ENCODE data around the gene MAMSTR. TPM values are rescaled to one million over a fixed set of nuclear protein-coding genes. Genes with fewer than 3 reads are reported as not detected.
"Not testable (repeated sequence)": the region's sequence is repeated elsewhere in the genome, so short reads cannot be mapped to it uniquely, and the experiment has no call there.

MAMSTR gene, protein sequence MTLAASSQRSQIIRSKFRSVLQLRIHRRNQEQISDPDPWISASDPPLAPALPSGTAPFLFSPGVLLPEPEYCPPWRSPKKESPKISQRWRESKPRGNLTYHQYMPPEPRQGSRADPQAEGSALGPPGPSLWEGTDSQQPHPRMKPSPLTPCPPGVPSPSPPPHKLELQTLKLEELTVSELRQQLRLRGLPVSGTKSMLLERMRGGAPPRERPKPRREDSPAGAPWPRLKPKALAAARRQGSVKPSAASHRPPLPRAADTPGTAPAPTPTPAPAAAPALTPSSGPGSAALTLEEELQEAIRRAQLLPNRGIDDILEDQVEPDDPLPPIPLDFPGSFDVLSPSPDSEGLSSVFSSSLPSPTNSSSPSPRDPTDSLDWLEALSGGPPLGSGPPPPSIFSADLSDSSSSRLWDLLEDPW
- 0.16 TPM in 1 of 2 replicates, not detected in the other for total RNA-seq (2014; rRNA removed; shearing (Covaris generic))

DNA sequence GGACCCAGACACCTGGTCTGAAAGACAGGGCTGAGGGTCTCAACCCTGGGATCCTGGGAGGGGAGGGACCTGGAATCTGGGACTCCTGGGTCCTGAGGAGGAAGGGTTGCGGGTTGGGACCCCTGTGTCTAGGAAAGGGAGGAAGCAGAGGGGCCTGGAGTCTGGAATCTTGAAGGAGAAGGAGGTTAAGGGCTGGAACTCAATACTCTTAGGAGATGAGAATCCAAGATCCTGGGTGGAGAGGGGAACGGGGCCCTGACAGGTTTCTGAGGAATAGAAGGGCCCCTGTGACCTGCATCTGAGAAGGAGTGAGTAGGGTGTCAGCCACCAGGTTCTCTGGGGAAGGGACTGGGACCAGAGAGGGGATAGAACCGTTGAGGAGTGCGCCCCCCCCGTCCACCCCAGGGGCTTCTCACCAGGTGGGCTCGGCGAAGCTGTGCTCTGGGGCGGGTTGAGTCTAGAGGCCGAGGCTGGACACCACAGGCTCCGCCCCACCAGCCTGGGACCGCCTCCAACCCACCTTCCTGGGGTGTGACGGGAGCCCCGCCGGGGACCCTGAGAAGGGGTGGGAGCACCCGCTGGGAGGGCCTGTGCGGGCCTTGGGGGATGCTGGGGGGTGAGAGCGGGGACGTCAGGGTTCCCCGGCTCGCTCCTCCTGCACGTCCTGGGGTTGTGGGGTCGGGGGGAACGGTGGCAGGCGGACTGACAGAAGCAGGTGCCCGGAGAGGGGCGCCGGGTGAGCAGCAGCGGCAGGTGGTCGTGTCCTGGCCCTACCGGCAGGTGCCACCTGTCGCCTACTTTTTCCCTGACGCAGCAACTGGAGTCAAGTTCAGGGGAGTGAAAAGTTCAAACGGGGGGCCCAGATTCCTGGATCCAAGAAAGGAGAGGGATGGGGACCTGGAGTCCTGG is at the start of gene MAMSTR:
MAMSTR (minus strand) TSS at position 463 of the 909 bp plus-strand sequence. CDS start 694 bp downstream, outside the sequence.
- Histone ChIP-seq H3K9me3 (replicated peaks) (no peaks in the 10 kb centered on the region), H3K36me3 (no peaks in the 10 kb centered on the region), H3K27me3 (replicated peaks) (no peaks in the 10 kb centered on the region), H3K4me1 (replicated peaks) (peaks cover 16% of the 10 kb centered on the region), H3K27ac (peak within 1 kb of the TSS; percentile 83), H3K4me3 (peak within 1 kb of the TSS; percentile 53)
- no peak for DNase-seq (ENCODE audit: low read depth in 1 of 2, low spot score in 2 of 2)

DNA sequence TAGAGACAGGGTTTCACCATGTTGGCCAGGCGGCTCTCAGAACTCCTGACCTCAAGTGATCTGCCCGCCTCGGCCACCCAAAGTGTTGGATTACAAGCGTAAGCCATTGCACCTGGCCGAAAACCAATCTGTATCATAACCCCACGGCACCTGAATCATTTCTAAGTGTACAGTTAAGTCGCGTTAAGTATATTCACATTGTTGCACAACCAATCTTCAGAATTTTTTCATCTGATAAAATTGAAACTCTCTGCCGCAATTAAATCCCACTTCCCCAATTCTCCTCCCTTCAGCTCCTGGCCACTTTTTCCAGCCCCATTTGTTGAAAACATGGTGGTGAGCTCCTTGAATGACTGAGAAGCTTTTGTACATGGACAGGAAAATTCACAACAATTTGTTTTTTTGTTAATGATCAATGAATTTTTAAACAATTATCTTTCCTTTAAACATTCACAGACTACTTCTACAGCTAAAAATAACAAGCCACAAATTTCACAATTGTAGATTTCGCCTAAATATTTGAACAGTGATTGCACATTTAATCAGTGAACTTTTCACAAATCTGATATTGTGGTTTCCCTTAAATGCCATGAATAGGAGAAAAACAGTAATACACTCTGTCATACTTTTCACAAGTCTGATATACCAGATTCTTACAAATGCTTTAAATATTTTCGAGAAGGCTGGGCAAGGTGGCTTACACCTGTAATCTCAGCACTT is 49.6 kb upstream of the MAMSTR start:
- no peaks in the 10 kb centered on the region for H3K9me3 ChIP-seq (replicated peaks)
- H3K27me3 ChIP-seq (replicated peaks): peaks cover 21% of the 10 kb centered on the region
- H3K27ac ChIP-seq: no peak overlapping the region
- H3K36me3 ChIP-seq: no peaks in the 10 kb centered on the region
- H3K4me1 ChIP-seq (replicated peaks): peaks cover 5% of the 10 kb centered on the region
- no peak for DNase-seq (ENCODE audit: low read depth in 1 of 2, low spot score in 2 of 2)
- H3K4me3 ChIP-seq: no peak overlapping the region

DNA sequence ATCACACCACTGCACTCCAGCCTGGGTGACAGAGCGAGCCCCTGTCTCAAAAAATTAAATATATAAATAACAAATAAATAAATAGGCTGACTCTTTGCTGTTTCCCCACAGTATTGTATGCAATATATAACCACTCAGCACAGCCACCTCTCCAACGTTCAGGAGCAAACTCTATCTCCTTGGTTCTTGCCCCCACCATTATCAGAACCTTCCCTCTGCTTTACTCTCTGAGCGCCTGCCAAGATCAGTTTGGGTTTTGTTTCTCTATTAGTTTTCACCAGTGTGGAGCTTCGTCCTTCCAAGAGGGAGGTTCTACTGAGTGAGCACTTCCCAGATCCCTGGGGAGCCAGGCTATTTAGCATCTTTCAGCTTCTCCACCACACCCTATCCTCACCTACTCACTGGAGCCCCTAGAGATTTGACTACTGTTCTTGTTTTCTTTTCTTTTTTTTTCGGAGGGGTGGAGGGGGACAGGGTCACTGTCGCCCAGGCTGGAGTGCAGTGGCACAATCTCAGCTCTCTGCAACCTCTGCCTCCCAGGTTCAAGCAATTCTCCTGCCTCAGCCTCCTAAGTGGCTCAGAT is 48.7 kb upstream of the MAMSTR start:
- H3K36me3 ChIP-seq; H3K27ac ChIP-seq; DNase-seq (ENCODE audit: low read depth in 1 of 2, low spot score in 2 of 2); H3K9me3 ChIP-seq (replicated peaks); H3K4me1 ChIP-seq (replicated peaks); H3K4me3 ChIP-seq: not testable (repeated sequence)
- H3K27me3 ChIP-seq (replicated peaks): peaks cover 24% of the 10 kb centered on the region

DNA sequence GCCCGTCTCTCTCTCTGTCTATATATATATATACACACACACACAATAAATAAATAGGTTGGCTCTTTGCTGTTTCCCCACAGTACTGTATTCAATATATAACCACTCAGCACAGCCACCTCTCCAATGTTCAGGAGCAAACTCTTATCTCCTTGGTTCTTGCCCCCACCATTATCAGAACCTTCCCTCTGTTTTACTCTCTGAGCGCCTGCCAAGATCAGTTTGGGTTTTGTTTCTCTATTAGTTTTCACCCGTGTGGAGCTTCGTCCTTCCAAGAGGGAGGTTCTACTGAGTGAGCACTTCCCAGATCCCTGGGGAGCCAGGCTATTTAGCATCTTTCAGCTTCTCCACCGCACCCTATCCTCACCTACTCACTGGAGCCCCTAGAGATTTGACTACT is 46.3 kb upstream of the MAMSTR start:
- H3K4me1 ChIP-seq (replicated peaks); H3K27ac ChIP-seq; DNase-seq (ENCODE audit: low read depth in 1 of 2, low spot score in 2 of 2); H3K36me3 ChIP-seq; H3K9me3 ChIP-seq (replicated peaks); H3K4me3 ChIP-seq: not testable (repeated sequence)
- H3K27me3 ChIP-seq (replicated peaks): peaks cover 35% of the 10 kb centered on the region

DNA sequence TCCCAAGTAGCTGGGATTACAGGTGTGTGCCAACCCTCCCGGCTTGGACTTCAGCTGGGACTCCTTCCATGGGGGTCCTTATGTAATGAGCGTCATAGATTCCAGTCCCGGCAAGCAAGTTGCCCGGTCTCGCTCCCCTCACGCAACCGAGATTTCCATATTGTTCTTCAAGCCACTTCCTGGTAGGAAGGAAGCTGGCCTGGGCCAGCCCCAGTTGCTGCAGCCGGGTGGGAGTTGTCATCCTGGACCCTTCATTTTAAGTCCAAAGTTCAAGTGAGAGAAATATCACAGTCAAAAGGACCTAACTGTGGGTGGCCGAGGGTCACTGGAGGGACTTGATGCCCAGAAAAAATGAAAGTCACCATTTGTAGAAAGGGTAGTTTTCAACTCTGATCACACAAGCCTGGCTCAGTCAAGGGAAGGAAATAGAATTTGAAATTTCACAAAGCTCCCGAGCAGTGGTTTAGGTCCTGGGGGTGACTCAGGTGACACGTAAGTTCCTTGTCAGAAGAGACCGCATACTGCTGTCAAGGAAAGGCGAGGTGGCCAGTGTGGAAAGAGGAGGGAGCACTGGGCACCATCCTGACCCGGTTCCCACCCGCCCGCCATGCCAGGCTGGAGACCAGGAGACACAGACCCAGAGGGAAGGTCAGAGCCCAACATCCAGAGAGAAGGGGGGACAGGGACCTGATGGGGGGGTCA is 41.1 kb upstream of the MAMSTR start:
- Histone ChIP-seq H3K9me3 (replicated peaks) (no peaks in the 10 kb centered on the region), H3K27me3 (replicated peaks) (peaks cover 34% of the 10 kb centered on the region), H3K4me1 (replicated peaks) (no peaks in the 10 kb centered on the region), H3K4me3 (no peak overlapping the region), H3K36me3 (no peaks in the 10 kb centered on the region), H3K27ac (no peak overlapping the region)
- no peak for DNase-seq (ENCODE audit: low read depth in 1 of 2, low spot score in 2 of 2)

DNA sequence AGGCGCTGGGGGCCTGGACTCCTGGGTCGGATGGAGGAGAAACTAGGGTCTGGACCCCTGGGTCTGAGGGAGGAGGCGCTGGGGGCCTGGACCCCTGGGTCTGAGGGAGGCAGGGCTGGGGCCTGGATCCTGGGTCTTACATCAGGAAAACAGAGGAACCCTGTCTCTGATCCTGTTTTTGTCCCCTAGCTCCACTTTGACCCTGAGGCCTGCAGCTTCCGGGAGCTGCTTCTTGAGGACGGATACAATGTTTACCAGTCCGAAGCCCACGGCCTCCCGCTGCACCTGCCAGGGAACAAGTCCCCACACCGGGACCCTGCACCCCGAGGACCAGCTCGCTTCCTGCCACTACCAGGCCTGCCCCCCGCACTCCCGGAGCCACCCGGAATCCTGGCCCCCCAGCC is 38.2 kb upstream of the MAMSTR start:
- Histone ChIP-seq H3K4me1 (replicated peaks) (peaks cover 2% of the 10 kb centered on the region; the same call in 1 of the 2 replicates), H3K4me3 (no peak overlapping the region), H3K27ac (no peak overlapping the region), H3K27me3 (replicated peaks) (peaks cover 23% of the 10 kb centered on the region), H3K9me3 (replicated peaks) (no peaks in the 10 kb centered on the region), H3K36me3 (no peaks in the 10 kb centered on the region)
- no peak for DNase-seq (ENCODE audit: low read depth in 1 of 2, low spot score in 2 of 2)

DNA sequence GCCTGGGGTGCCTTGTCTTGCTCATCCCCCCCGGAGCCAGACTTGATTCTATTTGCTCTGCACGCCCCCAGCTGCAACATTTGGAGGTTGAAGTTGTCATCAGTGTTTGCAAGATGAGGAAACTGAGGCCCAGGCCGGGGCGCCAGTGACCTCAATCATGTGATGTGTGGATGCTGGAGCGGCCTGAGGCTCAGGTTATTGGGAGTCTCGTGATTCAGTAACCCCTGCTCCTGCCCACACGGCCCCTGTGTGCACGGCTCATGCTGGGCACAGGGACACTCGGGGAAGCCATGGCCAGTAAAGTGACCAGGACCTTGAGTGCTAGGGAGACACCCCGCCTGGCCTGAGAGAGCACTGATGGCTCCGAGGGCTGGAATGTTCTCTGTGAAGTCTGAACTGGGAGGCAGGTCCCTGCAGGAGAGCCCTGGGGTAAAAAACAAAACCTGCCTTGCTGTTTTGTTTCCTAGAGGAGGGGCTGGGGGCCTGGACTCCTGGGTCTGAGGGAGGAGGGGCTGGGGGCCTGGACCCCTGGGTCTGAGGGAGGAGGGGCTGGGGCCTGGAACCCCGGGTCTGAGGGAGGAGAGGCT is 37.7 kb upstream of the MAMSTR start:
- Histone ChIP-seq H3K27me3 (replicated peaks) (peaks cover 24% of the 10 kb centered on the region), H3K9me3 (replicated peaks) (no peaks in the 10 kb centered on the region)
- no peak for DNase-seq (ENCODE audit: low read depth in 1 of 2, low spot score in 2 of 2)

DNA sequence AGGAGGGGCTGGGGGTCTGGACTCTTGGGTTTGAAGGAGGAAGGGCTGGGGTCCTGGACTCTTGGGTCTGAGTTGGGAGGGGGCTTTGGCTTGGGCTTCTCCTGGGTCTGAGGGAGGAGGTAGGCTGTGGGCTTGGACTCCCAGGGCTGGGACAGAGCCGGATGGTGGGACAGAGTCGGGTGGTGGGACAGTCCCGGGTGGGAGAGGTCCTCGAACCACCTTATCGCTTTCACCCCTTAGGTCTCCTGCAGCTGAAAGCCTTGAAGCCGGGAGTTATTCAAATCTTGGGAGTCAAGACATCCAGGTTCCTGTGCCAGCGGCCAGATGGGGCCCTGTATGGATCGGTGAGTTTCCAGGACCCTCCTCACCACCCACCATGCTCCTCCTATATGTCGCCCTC is 37.2 kb upstream of the MAMSTR start:
- Histone ChIP-seq H3K9me3 (replicated peaks) (no peaks in the 10 kb centered on the region), H3K27me3 (replicated peaks) (peaks cover 26% of the 10 kb centered on the region), H3K4me1 (replicated peaks) (peaks cover 7% of the 10 kb centered on the region; the same call in 1 of the 2 replicates), H3K4me3 (no peak overlapping the region), H3K27ac (no peak overlapping the region), H3K36me3 (no peaks in the 10 kb centered on the region)
- no peak for DNase-seq (ENCODE audit: low read depth in 1 of 2, low spot score in 2 of 2)

More for the DNA sequence above, 37.7 kb upstream of the MAMSTR start:
- Histone ChIP-seq H3K36me3 (no peaks in the 10 kb centered on the region), H3K27ac (no peak overlapping the region), H3K4me3 (no peak overlapping the region), H3K4me1 (replicated peaks) (peaks cover 7% of the 10 kb centered on the region; the same call in 1 of the 2 replicates)

DNA sequence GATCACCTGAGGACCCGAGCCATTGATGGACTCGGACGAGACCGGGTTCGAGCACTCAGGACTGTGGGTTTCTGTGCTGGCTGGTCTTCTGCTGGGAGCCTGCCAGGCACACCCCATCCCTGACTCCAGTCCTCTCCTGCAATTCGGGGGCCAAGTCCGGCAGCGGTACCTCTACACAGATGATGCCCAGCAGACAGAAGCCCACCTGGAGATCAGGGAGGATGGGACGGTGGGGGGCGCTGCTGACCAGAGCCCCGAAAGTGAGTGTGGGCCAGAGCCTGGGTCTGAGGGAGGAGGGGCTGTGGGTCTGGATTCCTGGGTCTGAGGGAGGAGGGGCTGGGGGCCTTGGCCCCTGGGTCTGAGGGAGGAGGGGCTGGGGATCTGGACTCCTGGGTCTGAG is 36.7 kb upstream of the MAMSTR start:
- no peak overlapping the region for H3K27ac ChIP-seq
- H3K36me3 ChIP-seq: no peaks in the 10 kb centered on the region
- no peak for DNase-seq (ENCODE audit: low read depth in 1 of 2, low spot score in 2 of 2)
- no peak overlapping the region for H3K4me3 ChIP-seq
- H3K9me3 ChIP-seq (replicated peaks): no peaks in the 10 kb centered on the region
- peaks cover 7% of the 10 kb centered on the region; the same call in 1 of the 2 replicates for H3K4me1 ChIP-seq (replicated peaks)
- H3K27me3 ChIP-seq (replicated peaks): peaks cover 31% of the 10 kb centered on the region

DNA sequence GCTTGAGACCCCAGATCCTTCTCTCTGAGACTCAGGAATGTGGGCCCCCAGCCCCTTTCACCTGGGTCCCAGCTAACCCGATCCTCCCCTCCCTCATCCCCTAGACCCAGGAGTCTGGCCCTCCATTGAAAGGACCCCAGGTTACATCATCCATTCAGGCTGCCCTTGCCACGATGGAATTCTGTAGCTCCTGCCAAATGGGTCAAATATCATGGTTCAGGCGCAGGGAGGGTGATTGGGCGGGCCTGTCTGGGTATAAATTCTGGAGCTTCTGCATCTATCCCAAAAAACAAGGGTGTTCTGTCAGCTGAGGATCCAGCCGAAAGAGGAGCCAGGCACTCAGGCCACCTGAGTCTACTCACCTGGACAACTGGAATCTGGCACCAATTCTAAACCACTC is 36.3 kb upstream of the MAMSTR start:
- Histone ChIP-seq H3K9me3 (replicated peaks) (no peaks in the 10 kb centered on the region), H3K4me3 (no peak overlapping the region), H3K27me3 (replicated peaks) (peaks cover 30% of the 10 kb centered on the region)

DNA sequence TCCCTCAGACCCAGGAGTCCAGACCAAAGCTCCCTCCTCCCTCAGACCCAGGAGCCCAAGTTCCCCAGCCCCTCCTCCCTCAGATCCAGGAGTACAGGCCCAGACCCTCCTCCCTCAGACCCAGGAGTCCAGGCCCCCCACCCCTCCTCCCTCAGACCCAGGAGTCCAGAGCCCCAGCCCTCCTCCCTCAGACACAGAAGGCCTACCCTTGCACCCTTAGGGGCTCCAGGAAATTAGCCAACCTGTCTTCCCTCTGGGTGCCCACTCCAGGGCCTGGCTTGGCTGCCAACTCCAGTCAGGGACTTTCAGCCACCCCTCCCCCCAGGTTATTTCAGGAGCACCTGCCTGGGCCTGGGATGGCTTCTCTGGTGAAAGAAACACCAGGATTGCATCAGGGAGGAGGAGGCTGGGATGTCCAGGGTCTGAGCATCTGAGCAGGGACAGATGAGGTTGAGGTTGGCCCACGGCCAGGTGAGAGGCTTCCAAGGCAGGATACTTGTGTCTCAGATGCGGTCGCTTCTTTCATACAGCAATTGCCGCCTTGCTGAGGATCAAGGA is 35.6 kb upstream of the MAMSTR start, which contains the start of gene FGF21:
FGF21 (plus strand) TSS at position 441 of the 558 bp plus-strand sequence. CDS start 713 bp downstream, outside the sequence.
- H3K4me1 ChIP-seq (replicated peaks): peaks cover 7% of the 10 kb centered on the region; the same call in 1 of the 2 replicates

More for the DNA sequence above, 36.3 kb upstream of the MAMSTR start:
- Histone ChIP-seq H3K27ac (no peak overlapping the region), H3K36me3 (no peaks in the 10 kb centered on the region), H3K4me1 (replicated peaks) (peaks cover 7% of the 10 kb centered on the region; the same call in 1 of the 2 replicates)
- no peak for DNase-seq (ENCODE audit: low read depth in 1 of 2, low spot score in 2 of 2)

More for the DNA sequence above, 35.6 kb upstream of the MAMSTR start, which contains the start of gene FGF21:
- Histone ChIP-seq H3K4me3 (no peak within 1 kb of the TSS), H3K27ac (no peak within 1 kb of the TSS), H3K36me3 (no peaks in the 10 kb centered on the region), H3K9me3 (replicated peaks) (no peaks in the 10 kb centered on the region), H3K27me3 (replicated peaks) (peaks cover 24% of the 10 kb centered on the region)
- no peak for DNase-seq (ENCODE audit: low read depth in 1 of 2, low spot score in 2 of 2)
